WTC11 (cell line): ENCODE data around the gene TLE2. TPM values are rescaled to one million over a fixed set of nuclear protein-coding genes. Genes with fewer than 3 reads are reported as not detected.
"Not testable (repeated sequence)": the region's sequence is repeated elsewhere in the genome, so short reads cannot be mapped to it uniquely, and the experiment has no call there.

ENCODE experiments used
- ATAC-seq: fragments of 200-7000 bp; cut with Tn5 transposase; 2 replicates; pipeline ENCODE4 v1.10.0; 2021; ENCODE audit warnings: mild to moderate bottlenecking, moderate library complexity
- CTCF ChIA-PET: fragments of 300-600 bp; sonication (Branson Sonifier 250); formaldehyde crosslinking; loops from one replicate; lab custom pipeline; 2021; ENCODE audit warnings: antibody characterized with exemption; lab: Charles Lee
- POLR2A ChIA-PET: fragments of 350-600 bp; sonication (Branson Sonifier 250); formaldehyde crosslinking; loops from one replicate; lab custom pipeline; 2021; ENCODE audit warnings: antibody characterized with exemption; lab: Charles Lee
- DNase-seq: peaks from one replicate; pipeline ENCODE4 v3.0.0; 2021; ENCODE audit warnings: low spot score
- H3K27ac Mint-ChIP-seq: 2 replicates; pipeline ENCODE4 v1.8.0; 2021; ENCODE audit warnings: mixed read lengths
- H3K27me3 Mint-ChIP-seq: 2 replicates; pipeline ENCODE4 v1.8.0; 2021; ENCODE audit warnings: low read depth, mild to moderate bottlenecking, moderate library complexity, mixed read lengths
- H3K36me3 Mint-ChIP-seq: 2 replicates; pipeline ENCODE4 v1.8.0; 2021; ENCODE audit warnings: mixed read lengths
- H3K4me1 Mint-ChIP-seq: 2 replicates; pipeline ENCODE4 v1.8.0; 2022; ENCODE audit warnings: mixed read lengths
- H3K4me3 Mint-ChIP-seq: 2 replicates; pipeline ENCODE4 v1.8.0; 2021; ENCODE audit warnings: mild to moderate bottlenecking, moderate library complexity, mixed read lengths
- H3K9me3 Mint-ChIP-seq: 2 replicates; pipeline ENCODE4 v1.8.0; 2021; ENCODE audit warnings: mixed read lengths
- CBFB ChIP-seq: sonication (generic); formaldehyde crosslinking; IDR thresholded peaks from 2 replicates; pipeline ENCODE4 v1.8.1; 2022; ENCODE audit warnings: mild to moderate bottlenecking, low read depth, missing genetic modification reagents
- ETV6 ChIP-seq: sonication (generic); formaldehyde crosslinking; IDR thresholded peaks from 2 replicates; pipeline ENCODE4 v1.8.1; 2022; ENCODE audit warnings: mild to moderate bottlenecking, missing genetic modification reagents
- FOXJ3 ChIP-seq: sonication (generic); formaldehyde crosslinking; IDR thresholded peaks from 2 replicates; pipeline ENCODE4 v1.9.0; 2021; ENCODE audit warnings: missing genetic modification reagents, mild to moderate bottlenecking, borderline replicate concordance
- GTF2I ChIP-seq: fragments of 250-450 bp; sonication (Bioruptor Pico); conservative IDR thresholded peaks from 2 replicates; pipeline ENCODE4 v1.4.0; 2021; ENCODE audit warnings: mild to moderate bottlenecking
- HMGA2 ChIP-seq: fragments of 250-450 bp; sonication (Bioruptor Pico); IDR thresholded peaks from 2 replicates; pipeline ENCODE4 v1.4.0; 2021; ENCODE audit warnings: mild to moderate bottlenecking, moderate library complexity
- NFE2L1 ChIP-seq: sonication (generic); formaldehyde crosslinking; IDR thresholded peaks from 2 replicates; pipeline ENCODE4 v1.8.1; 2023; ENCODE audit warnings: missing genetic modification reagents
- RORB ChIP-seq: fragments of 250-450 bp; sonication (Bioruptor Pico); IDR thresholded peaks from 2 replicates; pipeline ENCODE4 v1.9.0; 2021; ENCODE audit warnings: mild to moderate bottlenecking
- SMAD3 ChIP-seq: sonication (generic); formaldehyde crosslinking; IDR thresholded peaks from 2 replicates; pipeline ENCODE4 v1.8.0; 2022; ENCODE audit warnings: missing genetic modification reagents, mild to moderate bottlenecking, borderline replicate concordance
- ZNF232 ChIP-seq: sonication (generic); formaldehyde crosslinking; IDR thresholded peaks from 2 replicates; pipeline ENCODE4 v1.8.0; 2022; ENCODE audit warnings: mild to moderate bottlenecking, missing genetic modification reagents
- total RNA-seq: library from RNA; stranded (reverse); gene quantifications from 3 replicates; pipeline ENCODE4 v1.2.3, GENCODE V29; 2021
- TF ChIP-seq, protein P1 (sequence below): sonication (generic); formaldehyde crosslinking; IDR thresholded peaks from 2 replicates; pipeline ENCODE4 v1.8.1; 2022; ENCODE audit warnings: low read depth, mild to moderate bottlenecking, moderate library complexity, missing genetic modification reagents, borderline replicate concordance
- TF ChIP-seq, protein P2 (sequence below): fragments of 250-450 bp; sonication (Bioruptor Pico); IDR thresholded peaks from 2 replicates; pipeline ENCODE4 v1.9.0; 2021; ENCODE audit warnings: mild to moderate bottlenecking, borderline replicate concordance
- TF ChIP-seq, protein P3 (sequence below): sonication (generic); formaldehyde crosslinking; IDR thresholded peaks from 2 replicates; pipeline ENCODE4 v1.8.0; 2022; ENCODE audit warnings: mild to moderate bottlenecking, missing genetic modification reagents
- TF ChIP-seq, protein P4 (sequence below): sonication (generic); formaldehyde crosslinking; conservative IDR thresholded peaks from 2 replicates; pipeline ENCODE4 v1.8.1; 2022; ENCODE audit warnings: mild to moderate bottlenecking, missing genetic modification reagents
- TF ChIP-seq, protein P5 (sequence below): sonication (generic); formaldehyde crosslinking; IDR thresholded peaks from 2 replicates; pipeline ENCODE4 v1.8.1; 2022; ENCODE audit warnings: mild to moderate bottlenecking, missing genetic modification reagents, moderate library complexity, borderline replicate concordance
- TF ChIP-seq, protein P6 (sequence below): sonication (generic); formaldehyde crosslinking; IDR thresholded peaks from 2 replicates; pipeline ENCODE4 v1.8.0; 2023; ENCODE audit warnings: missing genetic modification reagents
- TF ChIP-seq, protein P7 (sequence below): sonication (generic); formaldehyde crosslinking; IDR thresholded peaks from 2 replicates; pipeline ENCODE4 v1.8.0; 2022; ENCODE audit warnings: mild to moderate bottlenecking, missing genetic modification reagents

The TLE2 gene
- total RNA-seq, 1 experiment from 2014 or later = 20.0 TPM

DNA sequence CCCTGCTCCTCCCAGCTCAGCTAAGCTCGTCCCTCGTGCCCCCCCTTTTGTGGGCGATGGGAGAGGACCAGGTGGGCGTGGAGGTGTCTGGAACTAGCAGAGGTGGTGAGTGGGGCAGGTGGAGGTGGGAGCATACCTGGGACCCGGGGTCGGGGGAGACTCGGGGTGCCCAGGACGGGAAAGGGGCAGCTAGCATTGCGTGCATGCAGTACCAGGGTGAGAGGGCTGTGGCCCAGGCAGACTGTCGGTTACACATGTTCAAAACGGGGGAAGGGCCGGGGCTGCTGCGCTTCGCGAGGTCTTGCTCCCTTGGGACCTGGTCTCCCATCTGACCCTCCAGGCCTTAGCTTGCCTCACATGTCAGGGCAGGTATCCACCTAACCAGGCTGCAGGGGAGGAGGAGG, 24.1 kb upstream of the TLE2 start:
- CTCF ChIA-PET = interaction anchor here (0.5 to 2.9 kb wide), 6 partner anchors 9 to 223 kb away, joined by 3 to 12 read pairs (median 4); no protein-coding TSS in a partner anchor

DNA sequence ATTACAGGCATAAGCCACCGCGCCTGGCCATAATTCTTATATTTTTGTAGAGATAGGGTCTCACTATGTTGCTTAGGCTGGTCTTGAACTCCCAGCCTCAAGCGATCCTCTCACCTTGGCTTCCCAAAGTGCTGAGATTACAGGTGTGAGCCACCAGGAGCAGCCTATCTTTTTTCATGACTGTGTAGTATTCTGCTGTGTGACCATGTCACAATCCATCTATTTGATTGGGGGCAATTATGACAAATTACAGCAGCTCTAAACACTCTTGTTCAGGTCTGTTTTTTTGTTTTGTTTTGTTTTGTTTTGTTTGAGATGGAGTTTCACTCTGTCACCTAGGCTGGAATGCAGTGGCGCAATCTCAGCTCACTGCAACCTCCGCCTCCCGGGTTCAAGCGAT, 20.9 kb upstream of the TLE2 start:
- H3K9me3 Mint-ChIP-seq, H3K27ac Mint-ChIP-seq, POLR2A ChIA-PET, H3K4me3 Mint-ChIP-seq, DNase-seq, CTCF ChIA-PET, ATAC-seq, H3K36me3 Mint-ChIP-seq: not testable (repeated sequence)
- Mint-ChIP-seq H3K27me3 (peaks cover 20% of the 10 kb centered on the region), H3K4me1 (peaks cover 33% of the 10 kb centered on the region)

More for the DNA sequence above, 24.1 kb upstream of the TLE2 start:
- Mint-ChIP-seq H3K4me1 (peaks cover 38% of the 10 kb centered on the region), H3K27ac (no peak overlapping the region), H3K9me3 (no peaks in the 10 kb centered on the region), H3K36me3 (peaks cover 14% of the 10 kb centered on the region), H3K4me3 (no peak overlapping the region), H3K27me3 (peaks cover 4% of the 10 kb centered on the region)
- TF ChIP-seq, protein P1, sequence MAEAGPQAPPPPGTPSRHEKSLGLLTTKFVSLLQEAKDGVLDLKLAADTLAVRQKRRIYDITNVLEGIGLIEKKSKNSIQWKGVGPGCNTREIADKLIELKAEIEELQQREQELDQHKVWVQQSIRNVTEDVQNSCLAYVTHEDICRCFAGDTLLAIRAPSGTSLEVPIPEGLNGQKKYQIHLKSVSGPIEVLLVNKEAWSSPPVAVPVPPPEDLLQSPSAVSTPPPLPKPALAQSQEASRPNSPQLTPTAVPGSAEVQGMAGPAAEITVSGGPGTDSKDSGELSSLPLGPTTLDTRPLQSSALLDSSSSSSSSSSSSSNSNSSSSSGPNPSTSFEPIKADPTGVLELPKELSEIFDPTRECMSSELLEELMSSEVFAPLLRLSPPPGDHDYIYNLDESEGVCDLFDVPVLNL (CRISPR knock-in tag) = no peak
- TF ChIP-seq, protein P2, sequence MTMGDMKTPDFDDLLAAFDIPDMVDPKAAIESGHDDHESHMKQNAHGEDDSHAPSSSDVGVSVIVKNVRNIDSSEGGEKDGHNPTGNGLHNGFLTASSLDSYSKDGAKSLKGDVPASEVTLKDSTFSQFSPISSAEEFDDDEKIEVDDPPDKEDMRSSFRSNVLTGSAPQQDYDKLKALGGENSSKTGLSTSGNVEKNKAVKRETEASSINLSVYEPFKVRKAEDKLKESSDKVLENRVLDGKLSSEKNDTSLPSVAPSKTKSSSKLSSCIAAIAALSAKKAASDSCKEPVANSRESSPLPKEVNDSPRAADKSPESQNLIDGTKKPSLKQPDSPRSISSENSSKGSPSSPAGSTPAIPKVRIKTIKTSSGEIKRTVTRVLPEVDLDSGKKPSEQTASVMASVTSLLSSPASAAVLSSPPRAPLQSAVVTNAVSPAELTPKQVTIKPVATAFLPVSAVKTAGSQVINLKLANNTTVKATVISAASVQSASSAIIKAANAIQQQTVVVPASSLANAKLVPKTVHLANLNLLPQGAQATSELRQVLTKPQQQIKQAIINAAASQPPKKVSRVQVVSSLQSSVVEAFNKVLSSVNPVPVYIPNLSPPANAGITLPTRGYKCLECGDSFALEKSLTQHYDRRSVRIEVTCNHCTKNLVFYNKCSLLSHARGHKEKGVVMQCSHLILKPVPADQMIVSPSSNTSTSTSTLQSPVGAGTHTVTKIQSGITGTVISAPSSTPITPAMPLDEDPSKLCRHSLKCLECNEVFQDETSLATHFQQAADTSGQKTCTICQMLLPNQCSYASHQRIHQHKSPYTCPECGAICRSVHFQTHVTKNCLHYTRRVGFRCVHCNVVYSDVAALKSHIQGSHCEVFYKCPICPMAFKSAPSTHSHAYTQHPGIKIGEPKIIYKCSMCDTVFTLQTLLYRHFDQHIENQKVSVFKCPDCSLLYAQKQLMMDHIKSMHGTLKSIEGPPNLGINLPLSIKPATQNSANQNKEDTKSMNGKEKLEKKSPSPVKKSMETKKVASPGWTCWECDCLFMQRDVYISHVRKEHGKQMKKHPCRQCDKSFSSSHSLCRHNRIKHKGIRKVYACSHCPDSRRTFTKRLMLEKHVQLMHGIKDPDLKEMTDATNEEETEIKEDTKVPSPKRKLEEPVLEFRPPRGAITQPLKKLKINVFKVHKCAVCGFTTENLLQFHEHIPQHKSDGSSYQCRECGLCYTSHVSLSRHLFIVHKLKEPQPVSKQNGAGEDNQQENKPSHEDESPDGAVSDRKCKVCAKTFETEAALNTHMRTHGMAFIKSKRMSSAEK (CRISPR knock-in tag) = no peak
- TF ChIP-seq, protein P3, sequence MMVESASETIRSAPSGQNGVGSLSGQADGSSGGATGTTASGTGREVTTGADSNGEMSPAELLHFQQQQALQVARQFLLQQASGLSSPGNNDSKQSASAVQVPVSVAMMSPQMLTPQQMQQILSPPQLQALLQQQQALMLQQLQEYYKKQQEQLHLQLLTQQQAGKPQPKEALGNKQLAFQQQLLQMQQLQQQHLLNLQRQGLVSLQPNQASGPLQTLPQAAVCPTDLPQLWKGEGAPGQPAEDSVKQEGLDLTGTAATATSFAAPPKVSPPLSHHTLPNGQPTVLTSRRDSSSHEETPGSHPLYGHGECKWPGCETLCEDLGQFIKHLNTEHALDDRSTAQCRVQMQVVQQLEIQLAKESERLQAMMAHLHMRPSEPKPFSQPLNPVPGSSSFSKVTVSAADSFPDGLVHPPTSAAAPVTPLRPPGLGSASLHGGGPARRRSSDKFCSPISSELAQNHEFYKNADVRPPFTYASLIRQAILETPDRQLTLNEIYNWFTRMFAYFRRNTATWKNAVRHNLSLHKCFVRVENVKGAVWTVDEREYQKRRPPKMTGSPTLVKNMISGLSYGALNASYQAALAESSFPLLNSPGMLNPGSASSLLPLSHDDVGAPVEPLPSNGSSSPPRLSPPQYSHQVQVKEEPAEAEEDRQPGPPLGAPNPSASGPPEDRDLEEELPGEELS (CRISPR knock-in tag) = no peak
- no peak for TF ChIP-seq ZNF232 (CRISPR knock-in tag)
- TF ChIP-seq, protein P4, sequence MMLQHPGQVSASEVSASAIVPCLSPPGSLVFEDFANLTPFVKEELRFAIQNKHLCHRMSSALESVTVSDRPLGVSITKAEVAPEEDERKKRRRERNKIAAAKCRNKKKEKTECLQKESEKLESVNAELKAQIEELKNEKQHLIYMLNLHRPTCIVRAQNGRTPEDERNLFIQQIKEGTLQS (CRISPR knock-in tag) = no peak
- no peak for TF ChIP-seq GTF2I (CRISPR knock-in tag)
- TF ChIP-seq, protein P5, sequence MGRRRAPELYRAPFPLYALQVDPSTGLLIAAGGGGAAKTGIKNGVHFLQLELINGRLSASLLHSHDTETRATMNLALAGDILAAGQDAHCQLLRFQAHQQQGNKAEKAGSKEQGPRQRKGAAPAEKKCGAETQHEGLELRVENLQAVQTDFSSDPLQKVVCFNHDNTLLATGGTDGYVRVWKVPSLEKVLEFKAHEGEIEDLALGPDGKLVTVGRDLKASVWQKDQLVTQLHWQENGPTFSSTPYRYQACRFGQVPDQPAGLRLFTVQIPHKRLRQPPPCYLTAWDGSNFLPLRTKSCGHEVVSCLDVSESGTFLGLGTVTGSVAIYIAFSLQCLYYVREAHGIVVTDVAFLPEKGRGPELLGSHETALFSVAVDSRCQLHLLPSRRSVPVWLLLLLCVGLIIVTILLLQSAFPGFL (CRISPR knock-in tag) = no peak
- no peak for TF ChIP-seq HMGA2
- TF ChIP-seq RORB = no peak
- TF ChIP-seq, protein P6, sequence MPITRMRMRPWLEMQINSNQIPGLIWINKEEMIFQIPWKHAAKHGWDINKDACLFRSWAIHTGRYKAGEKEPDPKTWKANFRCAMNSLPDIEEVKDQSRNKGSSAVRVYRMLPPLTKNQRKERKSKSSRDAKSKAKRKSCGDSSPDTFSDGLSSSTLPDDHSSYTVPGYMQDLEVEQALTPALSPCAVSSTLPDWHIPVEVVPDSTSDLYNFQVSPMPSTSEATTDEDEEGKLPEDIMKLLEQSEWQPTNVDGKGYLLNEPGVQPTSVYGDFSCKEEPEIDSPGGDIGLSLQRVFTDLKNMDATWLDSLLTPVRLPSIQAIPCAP (CRISPR knock-in tag) = no peak
- TF ChIP-seq, protein P7, sequence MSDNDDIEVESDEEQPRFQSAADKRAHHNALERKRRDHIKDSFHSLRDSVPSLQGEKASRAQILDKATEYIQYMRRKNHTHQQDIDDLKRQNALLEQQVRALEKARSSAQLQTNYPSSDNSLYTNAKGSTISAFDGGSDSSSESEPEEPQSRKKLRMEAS (CRISPR knock-in tag) = no peak
- TF ChIP-seq NFE2L1 (CRISPR knock-in tag) = no peak
- TF ChIP-seq SMAD3 (CRISPR knock-in tag) = no peak
- TF ChIP-seq FOXJ3 (CRISPR knock-in tag) = no peak
- no peak for TF ChIP-seq CBFB (CRISPR knock-in tag)
- TF ChIP-seq ETV6 (CRISPR knock-in tag) = no peak
- POLR2A ChIA-PET = interaction anchor here (0.8 to 1.2 kb wide), 2 partner anchors 17 to 22 kb away, joined by 4 read pairs; no protein-coding TSS in a partner anchor
- no peak for ATAC-seq
- DNase-seq = no peak
